Islet precursor cell (in vitro differentiated cells): Measurements from ENCODE around the gene SLC17A5.
"Not testable (repeated sequence)": the region's sequence is repeated elsewhere in the genome, so short reads cannot be mapped to it uniquely, and the experiment has no call there.

ENCODE experiments used
- DNase-seq: peaks from one replicate; pipeline ENCODE4 v3.0.0-alpha.2; 2018

The SLC17A5 gene

GRCh38 chr6:73564578-73565345 is 89.0 kb downstream of the SLC17A5 start:
- no peak for DNase-seq

- DNase-seq: no peak
Measured at GRCh38 chr6:73562558-73562957, 91.2 kb downstream of the SLC17A5 start.

- DNase-seq: no peak
Measured at GRCh38 chr6:73560853-73561407, 92.9 kb downstream of the SLC17A5 start.

- DNase-seq: no peak
Measured at GRCh38 chr6:73560182-73560732, 93.5 kb downstream of the SLC17A5 start.

GRCh38 chr6:73559399-73559794 is 94.4 kb downstream of the SLC17A5 start:
- not testable (repeated sequence) for DNase-seq

DNA sequence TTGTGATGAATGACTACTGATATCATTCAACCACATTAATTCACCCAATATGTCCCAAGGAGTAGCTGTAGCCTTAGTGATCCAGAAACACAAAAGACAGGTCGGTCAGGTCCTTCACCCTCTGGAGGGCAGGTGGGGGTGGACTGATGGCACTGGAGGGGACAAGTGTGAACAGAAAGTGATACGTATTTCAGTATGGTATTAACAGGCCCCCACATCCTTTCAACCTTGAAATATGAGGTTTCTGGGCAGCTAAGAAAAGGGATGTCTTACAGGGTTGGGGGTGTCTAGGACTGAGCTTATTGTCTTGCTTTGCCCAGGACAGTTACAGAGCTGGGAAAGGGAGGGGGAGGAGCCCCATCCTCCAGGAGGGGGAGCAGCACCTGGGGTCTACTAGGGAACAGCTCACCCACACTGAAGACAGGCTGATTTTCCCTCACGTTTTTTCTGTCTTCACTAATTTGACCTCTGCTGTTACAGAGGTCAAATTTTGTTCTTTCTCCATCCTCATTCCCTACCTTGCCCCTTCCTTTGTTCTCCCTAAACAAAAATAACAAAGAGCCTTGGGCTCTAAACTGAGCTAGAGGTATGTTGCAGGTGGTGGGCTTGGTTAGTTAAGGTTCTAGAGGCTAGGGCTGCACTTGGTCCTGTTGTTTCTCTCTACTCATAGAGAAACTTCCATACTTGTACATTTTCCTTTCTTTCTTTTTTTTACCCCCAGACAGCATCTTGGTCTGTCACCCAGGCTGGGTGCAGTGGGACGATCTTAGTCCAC is 95.0 kb downstream of the SLC17A5 start:
- no peak for DNase-seq

DNA sequence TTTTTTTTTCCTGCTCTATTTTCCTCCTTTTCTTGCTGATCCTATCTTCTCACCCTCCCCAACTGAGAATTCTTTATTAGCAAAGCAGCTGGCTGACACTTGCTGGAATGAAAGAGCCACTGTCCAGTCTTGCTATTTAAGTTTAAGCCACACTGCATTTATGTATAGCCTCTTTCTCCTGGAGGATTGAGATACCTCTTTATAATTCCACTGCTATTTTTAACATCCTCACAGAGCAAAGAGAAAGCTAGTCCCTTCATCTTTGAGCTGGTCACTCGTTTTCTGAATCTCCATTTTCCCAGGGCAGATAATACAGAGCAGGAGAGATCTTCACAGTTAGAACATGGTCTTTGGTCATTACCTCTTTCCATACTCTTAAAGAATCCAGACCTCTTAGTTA is 97.0 kb downstream of the SLC17A5 start:
- DNase-seq: no peak

- not testable (repeated sequence) for DNase-seq
Measured at GRCh38 chr6:73555380-73555949, 98.3 kb downstream of the SLC17A5 start.

- DNase-seq: not testable (repeated sequence)
Measured at GRCh38 chr6:73551115-73551514, 102.7 kb downstream of the SLC17A5 start.

DNA sequence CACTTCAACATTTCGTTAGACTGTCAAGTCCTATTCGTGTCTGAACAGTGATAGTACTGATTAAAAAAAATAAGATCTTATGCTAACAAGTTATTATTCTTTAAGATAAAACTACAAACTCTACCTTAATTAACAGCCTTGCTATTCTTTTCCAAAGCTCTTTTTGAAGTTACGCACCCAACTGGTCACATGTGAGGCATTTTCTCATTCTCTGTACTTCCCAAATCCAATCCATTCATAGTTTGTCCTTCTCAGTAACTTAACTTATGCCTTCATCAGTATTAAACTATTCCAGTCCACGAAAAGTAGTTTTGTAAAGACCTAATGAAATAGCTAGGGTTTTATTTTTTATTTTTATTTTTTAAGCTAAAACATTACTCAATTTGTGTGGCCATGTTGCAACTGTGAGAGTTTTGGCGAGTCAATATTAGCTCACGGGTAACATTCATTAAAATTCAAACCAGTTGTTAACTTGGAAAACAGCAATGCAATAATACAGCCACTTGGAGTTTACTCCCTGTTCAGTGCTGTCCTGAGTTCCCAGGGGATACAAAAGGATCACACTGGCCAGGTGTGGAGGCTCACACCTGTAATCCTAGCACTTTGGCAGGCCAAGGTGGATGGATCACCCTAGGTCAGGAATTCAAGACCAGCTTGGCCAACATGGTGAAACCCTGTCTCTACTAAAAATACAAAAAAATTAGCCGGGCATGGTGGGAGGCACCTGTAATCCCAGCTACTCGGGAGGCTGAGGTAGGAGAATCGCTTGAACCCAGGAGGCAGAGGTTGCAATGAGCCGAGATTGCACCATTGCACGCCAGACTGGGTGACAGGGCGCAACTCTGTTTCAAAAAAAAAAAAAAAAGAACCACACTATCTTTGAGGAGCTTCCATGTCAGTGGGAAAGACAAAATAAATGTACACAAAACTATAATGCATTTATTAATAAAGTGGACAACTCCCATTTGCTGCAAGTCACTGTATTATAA is 105.0 kb downstream of the SLC17A5 start:
- no peak for DNase-seq

DNA sequence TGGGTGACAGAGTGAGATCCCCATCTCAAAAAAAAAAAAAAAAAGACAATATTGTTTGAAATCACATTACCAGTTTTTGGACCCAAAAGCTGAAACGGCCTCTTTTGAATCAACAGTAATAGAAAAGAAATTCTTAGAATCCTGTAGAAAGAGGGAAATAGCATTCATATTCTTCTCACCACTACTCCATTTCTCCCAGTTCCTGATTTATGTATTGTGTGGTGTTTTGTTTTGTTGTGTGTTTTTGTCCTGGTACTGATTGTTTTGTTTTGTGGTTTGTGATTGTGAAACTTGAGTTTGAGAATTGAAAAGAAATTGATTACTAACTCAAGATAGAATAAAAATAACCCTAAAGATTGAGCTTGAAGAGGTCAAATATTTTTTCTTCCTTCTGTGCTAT is 106.8 kb downstream of the SLC17A5 start:
- DNase-seq: no peak
